ENCODE results near the gene ADAMTSL3. TPM values are rescaled to one million over a fixed set of nuclear protein-coding genes. Genes with fewer than 3 reads are reported as not detected.

The ADAMTSL3 gene, protein sequence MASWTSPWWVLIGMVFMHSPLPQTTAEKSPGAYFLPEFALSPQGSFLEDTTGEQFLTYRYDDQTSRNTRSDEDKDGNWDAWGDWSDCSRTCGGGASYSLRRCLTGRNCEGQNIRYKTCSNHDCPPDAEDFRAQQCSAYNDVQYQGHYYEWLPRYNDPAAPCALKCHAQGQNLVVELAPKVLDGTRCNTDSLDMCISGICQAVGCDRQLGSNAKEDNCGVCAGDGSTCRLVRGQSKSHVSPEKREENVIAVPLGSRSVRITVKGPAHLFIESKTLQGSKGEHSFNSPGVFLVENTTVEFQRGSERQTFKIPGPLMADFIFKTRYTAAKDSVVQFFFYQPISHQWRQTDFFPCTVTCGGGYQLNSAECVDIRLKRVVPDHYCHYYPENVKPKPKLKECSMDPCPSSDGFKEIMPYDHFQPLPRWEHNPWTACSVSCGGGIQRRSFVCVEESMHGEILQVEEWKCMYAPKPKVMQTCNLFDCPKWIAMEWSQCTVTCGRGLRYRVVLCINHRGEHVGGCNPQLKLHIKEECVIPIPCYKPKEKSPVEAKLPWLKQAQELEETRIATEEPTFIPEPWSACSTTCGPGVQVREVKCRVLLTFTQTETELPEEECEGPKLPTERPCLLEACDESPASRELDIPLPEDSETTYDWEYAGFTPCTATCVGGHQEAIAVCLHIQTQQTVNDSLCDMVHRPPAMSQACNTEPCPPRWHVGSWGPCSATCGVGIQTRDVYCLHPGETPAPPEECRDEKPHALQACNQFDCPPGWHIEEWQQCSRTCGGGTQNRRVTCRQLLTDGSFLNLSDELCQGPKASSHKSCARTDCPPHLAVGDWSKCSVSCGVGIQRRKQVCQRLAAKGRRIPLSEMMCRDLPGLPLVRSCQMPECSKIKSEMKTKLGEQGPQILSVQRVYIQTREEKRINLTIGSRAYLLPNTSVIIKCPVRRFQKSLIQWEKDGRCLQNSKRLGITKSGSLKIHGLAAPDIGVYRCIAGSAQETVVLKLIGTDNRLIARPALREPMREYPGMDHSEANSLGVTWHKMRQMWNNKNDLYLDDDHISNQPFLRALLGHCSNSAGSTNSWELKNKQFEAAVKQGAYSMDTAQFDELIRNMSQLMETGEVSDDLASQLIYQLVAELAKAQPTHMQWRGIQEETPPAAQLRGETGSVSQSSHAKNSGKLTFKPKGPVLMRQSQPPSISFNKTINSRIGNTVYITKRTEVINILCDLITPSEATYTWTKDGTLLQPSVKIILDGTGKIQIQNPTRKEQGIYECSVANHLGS (N-terminal part only)
- total RNA-seq (ENCODE audit: unreplicated experiment), result 0.32 TPM
- long read RNA-seq, result 0 reads

- TF ChIP-seq, protein P1, sequence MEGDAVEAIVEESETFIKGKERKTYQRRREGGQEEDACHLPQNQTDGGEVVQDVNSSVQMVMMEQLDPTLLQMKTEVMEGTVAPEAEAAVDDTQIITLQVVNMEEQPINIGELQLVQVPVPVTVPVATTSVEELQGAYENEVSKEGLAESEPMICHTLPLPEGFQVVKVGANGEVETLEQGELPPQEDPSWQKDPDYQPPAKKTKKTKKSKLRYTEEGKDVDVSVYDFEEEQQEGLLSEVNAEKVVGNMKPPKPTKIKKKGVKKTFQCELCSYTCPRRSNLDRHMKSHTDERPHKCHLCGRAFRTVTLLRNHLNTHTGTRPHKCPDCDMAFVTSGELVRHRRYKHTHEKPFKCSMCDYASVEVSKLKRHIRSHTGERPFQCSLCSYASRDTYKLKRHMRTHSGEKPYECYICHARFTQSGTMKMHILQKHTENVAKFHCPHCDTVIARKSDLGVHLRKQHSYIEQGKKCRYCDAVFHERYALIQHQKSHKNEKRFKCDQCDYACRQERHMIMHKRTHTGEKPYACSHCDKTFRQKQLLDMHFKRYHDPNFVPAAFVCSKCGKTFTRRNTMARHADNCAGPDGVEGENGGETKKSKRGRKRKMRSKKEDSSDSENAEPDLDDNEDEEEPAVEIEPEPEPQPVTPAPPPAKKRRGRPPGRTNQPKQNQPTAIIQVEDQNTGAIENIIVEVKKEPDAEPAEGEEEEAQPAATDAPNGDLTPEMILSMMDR (IDR thresholded peaks at IDR 0.05; ENCODE audit: partially characterized antibody, unreplicated experiment), result no peak
- no peaks in the 10 kb centered on the region for H3K4me1 Mint-ChIP-seq (ENCODE audit: low read depth, unreplicated experiment)
- no peaks in the 10 kb centered on the region for H3K36me3 Mint-ChIP-seq (ENCODE audit: unreplicated experiment)
- peak within 1 kb of the TSS; percentile 33 for H3K4me3 Mint-ChIP-seq (ENCODE audit: unreplicated experiment)
- H3K9me3 Mint-ChIP-seq (ENCODE audit: unreplicated experiment), result no peaks in the 10 kb centered on the region
- peak; percentile 67 for DNase-seq
- H3K27ac Mint-ChIP-seq (ENCODE audit: unreplicated experiment), result no peak within 1 kb of the TSS
- H3K27me3 Mint-ChIP-seq (ENCODE audit: unreplicated experiment), result peaks cover 16% of the 10 kb centered on the region
Observed at GRCh38 chr15:83653639-83654378, at the start of gene ADAMTSL3. ADAMTSL3 (plus strand) TSS chr15:83654123; CDS start chr15:83655762, 1,639 bp downstream.

DNA sequence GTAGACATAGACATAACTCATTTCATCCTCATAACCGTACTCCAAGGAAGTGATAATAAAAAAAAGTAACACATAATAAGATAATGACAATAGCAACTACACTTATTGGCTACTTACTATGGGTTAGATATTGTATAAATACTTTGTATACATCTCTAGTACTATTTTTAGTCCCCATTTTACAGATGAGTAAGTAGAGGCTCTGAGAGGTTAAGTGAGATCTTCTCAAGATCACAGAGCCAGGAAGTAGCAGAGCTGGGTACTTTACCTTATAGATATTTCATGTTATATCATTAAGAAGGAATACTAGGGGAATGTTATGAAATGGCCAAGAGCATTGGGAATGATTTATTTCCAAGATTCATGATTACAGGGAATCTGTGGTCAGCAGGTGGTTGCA lies 49.4 kb upstream of the ADAMTSL3 start:
- H3K27ac Mint-ChIP-seq (ENCODE audit: unreplicated experiment), result no peak overlapping the region
- H3K27me3 Mint-ChIP-seq (ENCODE audit: unreplicated experiment), result no peaks in the 10 kb centered on the region
- H3K9me3 Mint-ChIP-seq (ENCODE audit: unreplicated experiment), result no peaks in the 10 kb centered on the region
- no peak overlapping the region for H3K4me3 Mint-ChIP-seq (ENCODE audit: unreplicated experiment)
- no peaks in the 10 kb centered on the region for H3K36me3 Mint-ChIP-seq (ENCODE audit: unreplicated experiment)
- no peak for DNase-seq
- TF ChIP-seq, protein P1 (IDR thresholded peaks at IDR 0.05; ENCODE audit: partially characterized antibody, unreplicated experiment), result no peak
- H3K4me1 Mint-ChIP-seq (ENCODE audit: low read depth, unreplicated experiment), result peaks cover 2% of the 10 kb centered on the region

- Mint-ChIP-seq H3K27me3 (ENCODE audit: unreplicated experiment) (peaks cover 1% of the 10 kb centered on the region), H3K36me3 (ENCODE audit: unreplicated experiment) (no peaks in the 10 kb centered on the region), H3K4me3 (ENCODE audit: unreplicated experiment) (no peak overlapping the region), H3K27ac (ENCODE audit: unreplicated experiment) (no peak overlapping the region), H3K4me1 (ENCODE audit: low read depth, unreplicated experiment) (peaks cover 2% of the 10 kb centered on the region), H3K9me3 (ENCODE audit: unreplicated experiment) (no peaks in the 10 kb centered on the region)
- DNase-seq, result no peak
- TF ChIP-seq, protein P1 (IDR thresholded peaks at IDR 0.05; ENCODE audit: partially characterized antibody, unreplicated experiment), result no peak
Observed at GRCh38 chr15:83605111-83605945, 48.6 kb upstream of the ADAMTSL3 start.

DNA sequence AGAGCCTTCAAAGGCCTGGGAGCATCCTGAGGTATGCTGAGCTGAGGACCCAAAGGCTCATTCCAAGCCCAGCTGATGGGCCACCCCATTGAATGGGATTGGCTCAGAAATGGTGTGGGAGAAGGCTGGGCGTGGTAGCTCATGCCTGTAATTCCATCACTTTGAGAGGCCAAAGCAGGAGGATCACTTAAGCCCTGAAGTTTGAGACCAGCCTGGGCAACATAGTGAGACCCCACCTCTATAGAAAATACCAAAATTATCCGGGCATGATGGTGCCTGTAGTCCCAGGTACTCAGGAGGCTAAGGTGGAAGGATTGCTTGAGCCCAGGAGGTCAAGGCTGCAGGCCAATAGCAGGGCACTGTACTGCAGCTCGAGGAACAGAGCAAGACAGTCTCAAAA lies 43.8 kb upstream of the ADAMTSL3 start:
- Mint-ChIP-seq H3K27me3 (ENCODE audit: unreplicated experiment) (peaks cover 3% of the 10 kb centered on the region), H3K4me1 (ENCODE audit: low read depth, unreplicated experiment) (peaks cover 6% of the 10 kb centered on the region)
- TF ChIP-seq, protein P1 (IDR thresholded peaks at IDR 0.05; ENCODE audit: partially characterized antibody, unreplicated experiment), result no peak

More for the DNA sequence above, 43.8 kb upstream of the ADAMTSL3 start:
- Mint-ChIP-seq H3K9me3 (ENCODE audit: unreplicated experiment) (peaks cover 2% of the 10 kb centered on the region), H3K27ac (ENCODE audit: unreplicated experiment) (no peak overlapping the region), H3K4me3 (ENCODE audit: unreplicated experiment) (no peak overlapping the region), H3K36me3 (ENCODE audit: unreplicated experiment) (no peaks in the 10 kb centered on the region)
- no peak for DNase-seq

All from glutamatergic neuron (in vitro differentiated cells).